ENCODE results near the gene MEF2D. TPM values are rescaled to one million over a fixed set of nuclear protein-coding genes. Genes with fewer than 3 reads are reported as not detected.

MEF2D gene
- total RNA-seq, 1 donor from 2014 or later: 51.0 TPM

- H3K4me1 ChIP-seq: peaks cover 26% of the 10 kb centered on the region
- H3K9me3 ChIP-seq: no peaks in the 10 kb centered on the region
- H3K4me3 ChIP-seq: no peak overlapping the region
- ATAC-seq (no peak), DNase-seq (no peak)
- peaks cover 97% of the 10 kb centered on the region for H3K27me3 ChIP-seq (ENCODE audit: low read depth)
- no peaks in the 10 kb centered on the region for H3K36me3 ChIP-seq
- no peak overlapping the region for H3K27ac ChIP-seq
- intact Hi-C loops (cut with DNase I): no loop called here
- no peak for TF ChIP-seq CTCF (IDR thresholded peaks at IDR 0.05)
These were observed 83.1 kb downstream of the MEF2D start for GRCh38 chr1:156417401-156418020.

- Histone ChIP-seq H3K9me3 (no peaks in the 10 kb centered on the region), H3K4me1 (peaks cover 26% of the 10 kb centered on the region), H3K36me3 (no peaks in the 10 kb centered on the region), H3K4me3 (no peak overlapping the region), H3K27me3 (ENCODE audit: low read depth) (peaks cover 92% of the 10 kb centered on the region), H3K27ac (no peak overlapping the region)
- no peak for TF ChIP-seq CTCF (IDR thresholded peaks at IDR 0.05)
- ATAC-seq: no peak
- intact Hi-C loops (cut with DNase I): no loop called here
- DNase-seq: no peak
These were observed 83.6 kb downstream of the MEF2D start for GRCh38 chr1:156416993-156417392.

GRCh38 chr1:156414461-156415064 is 86.0 kb downstream of the MEF2D start:
- DNase-seq (no peak), ATAC-seq (no peak)

More at GRCh38 chr1:156414461-156415064, 86.0 kb downstream of the MEF2D start:
- intact Hi-C loops (cut with DNase I): no loop called here
- no peak overlapping the region for H3K4me3 ChIP-seq
- H3K4me1 ChIP-seq: peaks cover 1% of the 10 kb centered on the region
- H3K27me3 ChIP-seq (ENCODE audit: low read depth): peaks cover 78% of the 10 kb centered on the region
- no peaks in the 10 kb centered on the region for H3K9me3 ChIP-seq
- TF ChIP-seq CTCF (IDR thresholded peaks at IDR 0.05): no peak
- H3K27ac ChIP-seq: no peak overlapping the region
- no peaks in the 10 kb centered on the region for H3K36me3 ChIP-seq

Small RNAs within 50 kb of the gene (microRNA-seq; reads per million reads assigned to microRNA genes)
- gene MIR9-1 (ENCODE audit: borderline number of aligned reads): not detected

Other genes starting within 250 kb of the MEF2D start
- gene SMG5, start 217.9 kb downstream of the MEF2D start, total RNA-seq: 68.9 TPM
- 4.8 TPM for gene TMEM79, start 216.4 kb downstream of the MEF2D start, total RNA-seq
- 53.7 TPM for gene GLMP, start 205.1 kb downstream of the MEF2D start, total RNA-seq
- gene VHLL, start 201.5 kb downstream of the MEF2D start, total RNA-seq: not detected
- gene CCT3, start 162.5 kb downstream of the MEF2D start, total RNA-seq: 117 TPM
- gene TSACC, start 162.2 kb downstream of the MEF2D start, total RNA-seq: not detected
- gene RHBG, start 131.6 kb downstream of the MEF2D start, total RNA-seq: not detected
- 1.7 TPM for gene IQGAP3, start 71.8 kb upstream of the MEF2D start, total RNA-seq
- gene TTC24, start 78.9 kb upstream of the MEF2D start, total RNA-seq: not detected
- gene NAXE, start 91.0 kb upstream of the MEF2D start, total RNA-seq: 62.2 TPM
- gene GPATCH4, start 100.7 kb upstream of the MEF2D start, total RNA-seq: 17.9 TPM
- 0.21 TPM for gene HAPLN2, start 118.6 kb upstream of the MEF2D start, total RNA-seq
- gene BCAN, start 141.3 kb upstream of the MEF2D start, total RNA-seq: not detected
- 39.8 TPM for gene NES, start 176.6 kb upstream of the MEF2D start, total RNA-seq
- gene CRABP2, start 204.8 kb upstream of the MEF2D start, total RNA-seq: 2.1 TPM
- 41.0 TPM for gene METTL25B, start 227.7 kb upstream of the MEF2D start, total RNA-seq
- 22.6 TPM for gene ISG20L2, start 228.0 kb upstream of the MEF2D start, total RNA-seq
- 43.7 TPM for gene MRPL24, start 240.3 kb upstream of the MEF2D start, total RNA-seq